ENCODE data around the gene CA4.

CA4 gene

DNA sequence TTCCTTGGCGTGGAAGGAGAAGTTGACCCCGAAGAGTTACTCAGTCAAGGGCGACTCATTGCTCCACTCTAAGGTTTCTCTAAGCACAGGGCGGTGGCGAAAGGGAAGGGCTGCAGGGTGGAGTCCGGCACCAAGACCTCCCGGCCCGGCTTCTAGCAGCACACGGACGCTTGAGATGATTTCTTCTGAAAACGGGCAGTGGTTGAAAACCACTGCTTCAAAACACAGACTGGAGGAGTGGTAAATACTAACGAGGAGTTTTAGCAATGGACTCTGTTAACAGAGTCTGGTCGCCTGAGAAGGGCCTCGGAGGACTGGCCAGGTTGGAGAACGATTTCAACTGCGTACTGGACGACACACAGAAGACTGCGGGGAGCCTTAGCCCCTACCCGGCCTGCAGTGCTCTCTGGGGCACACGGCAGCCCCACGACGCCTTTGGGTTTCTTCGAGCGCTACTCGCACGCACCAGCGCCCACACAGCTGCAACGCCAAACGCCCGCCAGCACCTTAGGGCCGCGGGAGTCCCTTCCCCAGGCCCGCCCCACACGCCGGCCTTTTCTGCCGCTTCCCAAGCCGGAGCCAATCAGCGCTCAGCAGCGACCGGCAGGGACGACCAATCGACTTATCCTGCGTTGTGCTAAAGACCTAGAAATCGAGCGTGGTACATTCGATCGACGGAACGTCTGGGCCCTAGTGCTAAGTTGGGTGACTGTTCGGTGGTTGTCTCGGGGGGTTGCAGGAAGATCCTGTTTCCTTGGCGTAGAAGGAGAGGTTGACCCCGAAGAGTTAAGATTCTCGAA is 14.4 kb upstream of the CA4 start:
- TF ChIP-seq CTCF (IDR thresholded peaks at IDR 0.05; ENCODE audit: low read depth, low read length) = no peak
- Histone ChIP-seq H3K27me3 (no peaks in the 10 kb centered on the region), H3K9me3 (no peaks in the 10 kb centered on the region), H3K36me3 (no peaks in the 10 kb centered on the region), H3K4me1 (no peaks in the 10 kb centered on the region), H3K4me3 (ENCODE audit: low read depth, low read length) (peak overlapping the region; percentile 72)
- DNase-seq = peak; percentile 95

GRCh38 chr17:60135951-60136666 is 13.7 kb upstream of the CA4 start:
- no peaks in the 10 kb centered on the region for H3K4me1 ChIP-seq
- no peaks in the 10 kb centered on the region for H3K36me3 ChIP-seq
- no peaks in the 10 kb centered on the region for H3K9me3 ChIP-seq
- peak; percentile 7 for DNase-seq
- peak overlapping the region; percentile 72 for H3K4me3 ChIP-seq (ENCODE audit: low read depth, low read length)
- no peaks in the 10 kb centered on the region for H3K27me3 ChIP-seq
- no peak for TF ChIP-seq CTCF (IDR thresholded peaks at IDR 0.05; ENCODE audit: low read depth, low read length)

DNA sequence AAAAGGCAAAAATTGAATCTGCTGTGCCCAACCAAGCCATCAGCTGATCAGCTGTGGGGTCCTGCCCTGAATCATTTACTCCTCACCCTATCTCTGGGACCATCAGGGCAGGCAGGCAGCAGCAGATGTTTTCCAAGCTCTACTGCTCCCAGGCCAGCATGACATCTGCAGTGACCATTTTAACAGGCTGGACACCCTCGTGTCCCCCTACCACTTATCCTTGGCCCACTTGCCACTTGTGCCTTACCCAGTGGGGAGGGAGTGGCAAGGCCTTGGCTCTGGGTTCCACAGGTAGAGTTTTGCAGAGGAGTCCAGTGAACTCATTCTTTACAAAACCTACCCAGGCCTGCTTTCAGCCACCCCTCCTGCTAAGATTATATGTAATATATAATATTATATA is 12.0 kb upstream of the CA4 start:
- DNase-seq = peak; percentile 20
- TF ChIP-seq CTCF (IDR thresholded peaks at IDR 0.05; ENCODE audit: low read depth, low read length) = no peak
- H3K27me3 ChIP-seq = no peaks in the 10 kb centered on the region
- H3K9me3 ChIP-seq = no peaks in the 10 kb centered on the region
- peaks cover 5% of the 10 kb centered on the region for H3K4me1 ChIP-seq
- no peak overlapping the region for H3K4me3 ChIP-seq (ENCODE audit: low read depth, low read length)
- H3K36me3 ChIP-seq = no peaks in the 10 kb centered on the region

DNA sequence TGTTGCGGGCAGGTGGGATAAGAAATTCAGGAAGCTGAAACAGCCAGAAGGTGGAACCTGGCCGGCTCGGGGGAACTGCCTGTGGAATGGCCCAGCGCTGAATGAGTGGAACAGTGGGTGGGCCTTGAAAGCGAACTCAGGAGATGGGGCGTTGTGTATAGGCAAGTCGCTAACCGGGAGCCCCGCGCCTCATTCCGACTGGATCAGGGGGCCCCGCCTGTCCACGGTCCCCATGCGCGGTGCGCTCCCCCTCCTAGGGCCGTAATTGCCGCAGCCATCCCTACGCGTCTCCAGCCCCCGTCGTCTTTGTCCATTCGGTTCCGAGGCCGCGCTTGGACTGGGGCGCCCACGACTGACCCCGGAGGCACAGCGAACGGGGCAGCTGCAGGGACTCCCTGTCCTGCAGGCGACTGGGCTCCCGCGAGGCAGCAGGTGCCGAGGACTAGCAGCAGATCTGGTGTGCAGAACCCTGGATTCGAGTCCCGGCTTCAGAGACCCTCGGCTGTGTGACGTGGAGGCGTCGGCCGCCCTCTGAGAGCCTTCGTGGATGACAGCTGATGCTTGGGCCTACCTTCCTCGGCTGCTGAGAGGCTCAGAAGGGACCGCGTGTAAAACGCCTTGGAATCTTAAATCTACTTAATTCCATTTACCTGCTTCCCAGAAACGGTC is 10.9 kb upstream of the CA4 start:
- peak; percentile 5 for DNase-seq
- Histone ChIP-seq H3K36me3 (no peaks in the 10 kb centered on the region), H3K4me1 (peaks cover 5% of the 10 kb centered on the region), H3K27me3 (no peaks in the 10 kb centered on the region), H3K9me3 (no peaks in the 10 kb centered on the region), H3K4me3 (ENCODE audit: low read depth, low read length) (no peak overlapping the region)
- no peak for TF ChIP-seq CTCF (IDR thresholded peaks at IDR 0.05; ENCODE audit: low read depth, low read length)

DNA sequence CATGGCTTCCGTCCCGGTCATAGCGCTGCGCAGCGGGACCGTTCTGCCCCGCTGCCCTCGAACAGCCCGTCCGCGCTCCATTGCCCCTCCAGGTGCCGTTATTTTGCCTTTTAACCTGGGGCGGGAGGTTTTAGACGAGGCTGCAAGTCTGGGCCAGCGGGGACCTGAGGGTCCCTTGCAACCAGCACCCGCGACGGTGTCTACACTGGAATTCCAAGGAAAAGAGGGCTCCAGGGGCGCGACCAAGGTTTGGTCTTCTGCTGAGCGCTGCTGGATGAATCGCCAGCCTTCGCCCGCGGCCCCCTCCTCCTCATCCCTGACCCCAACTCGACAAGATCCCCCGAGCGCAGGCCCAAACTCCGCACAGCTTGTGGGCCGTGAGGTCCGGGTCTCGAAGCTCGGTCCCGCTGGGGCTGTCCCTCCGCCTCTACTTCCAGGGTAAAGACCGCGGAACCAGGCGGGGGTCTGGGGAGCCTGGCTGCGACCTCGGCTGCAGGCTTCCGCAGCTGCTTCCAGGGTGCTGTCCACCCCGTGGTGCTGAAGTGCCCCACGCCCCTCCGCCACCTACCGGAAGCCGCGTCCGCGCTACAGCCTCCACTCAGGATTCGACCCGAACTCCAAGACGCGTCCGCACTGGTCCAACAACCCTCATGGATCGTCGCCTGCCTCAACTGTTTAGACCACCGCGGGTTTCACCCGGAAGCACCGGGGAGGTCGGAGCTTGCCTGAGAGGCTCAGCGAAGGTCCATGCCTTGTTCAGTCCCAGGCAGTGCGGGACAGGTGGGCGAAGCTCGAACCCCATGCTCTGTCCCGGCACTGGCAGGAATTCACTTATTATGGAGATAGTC is 10.1 kb upstream of the CA4 start:
- Histone ChIP-seq H3K36me3 (no peaks in the 10 kb centered on the region), H3K9me3 (no peaks in the 10 kb centered on the region), H3K4me1 (peaks cover 5% of the 10 kb centered on the region), H3K4me3 (ENCODE audit: low read depth, low read length) (no peak overlapping the region), H3K27me3 (no peaks in the 10 kb centered on the region)
- no peak for TF ChIP-seq CTCF (IDR thresholded peaks at IDR 0.05; ENCODE audit: low read depth, low read length)
- peak; percentile 11 for DNase-seq
